B cell (primary cell): ENCODE measurements around the gene FCRL1.

ENCODE experiments used
- CTCF ChIP-seq: fragments of 200-600 bp; IDR thresholded peaks from one replicate; pipeline ENCODE4 v1.8.0; 2022; ENCODE audit warnings: antibody characterized with exemption, mild to moderate bottlenecking
- EZH2 ChIP-seq: IDR thresholded peaks from 2 replicates; pipeline ENCODE4 v1.6.1; 2012; ENCODE audit warnings: borderline replicate concordance, low read depth, mild to moderate bottlenecking, moderate library complexity, low read length; ENCODE audit not compliant: insufficient read depth, poor library complexity, severe bottlenecking

- TF ChIP-seq EZH2 (no peak), CTCF (no peak)
These were observed 21.8 kb upstream of the FCRL1 start, which contains the start of gene CD5L for GRCh38 chr1:157841708-157842107.
